PFSK-1 (cell line): ENCODE measurements around the gene ZFP62.

Experiments
- FOXP2 ChIP-seq: optimal IDR thresholded peaks from 2 replicates; pipeline ENCODE3; 2011; ENCODE audit warnings: borderline replicate concordance, control low read depth, inconsistent platforms; ENCODE audit not compliant: insufficient read depth; ENCODE audit errors: extremely low read length, extremely low read depth
- POLR2AphosphoS5 ChIP-seq: IDR thresholded peaks from 2 replicates; pipeline ENCODE4 v1.6.1; 2012; ENCODE audit warnings: low read depth, mild to moderate bottlenecking, control low read depth, low read length, moderate library complexity
- REST ChIP-seq, 2 experiments: IDR thresholded peaks; 2 replicates each; pipeline versions ENCODE4 v1.6.1 to v1.8.0; 2011 to 2012; ENCODE audit warnings: low read depth in 2 of 2, low read length in 2 of 2, control low read depth in 1 of 2, inconsistent platforms in 1 of 2, mild to moderate bottlenecking in 1 of 2, moderate library complexity in 1 of 2; ENCODE audit not compliant: insufficient read depth in 1 of 2
- SIN3A ChIP-seq: IDR thresholded peaks from 2 replicates; pipeline ENCODE4 v1.6.1; 2012; ENCODE audit warnings: mild to moderate bottlenecking, low read length, moderate library complexity, borderline replicate concordance; ENCODE audit not compliant: insufficient read depth
- TAF1 ChIP-seq: IDR thresholded peaks from 2 replicates; pipeline ENCODE4 v1.6.1; 2012; ENCODE audit warnings: low read length, control low read depth, borderline replicate concordance; ENCODE audit not compliant: insufficient read depth

Gene ZFP62

GRCh38 chr5:180849827-180850226 is 11.2 kb downstream of the ZFP62 start:
- TF ChIP-seq TAF1 (no peak), SIN3A (no peak), POLR2AphosphoS5 (no peak), FOXP2 (no peak), REST (IDR thresholded peaks at IDR 0.05; ENCODE audit: insufficient read depth in 1 of 2, low read depth in 2 of 2, low read length in 2 of 2) (no peak)

- TF ChIP-seq POLR2AphosphoS5: no peak
- no peak for TF ChIP-seq FOXP2
- no peak for TF ChIP-seq TAF1
- no peak for TF ChIP-seq SIN3A
- TF ChIP-seq REST (IDR thresholded peaks at IDR 0.05; ENCODE audit: insufficient read depth in 1 of 2, low read depth in 2 of 2, low read length in 2 of 2): no peak
Observed at GRCh38 chr5:180848878-180849277, 12.2 kb downstream of the ZFP62 start.

- TF ChIP-seq SIN3A (no peak), FOXP2 (no peak), REST (IDR thresholded peaks at IDR 0.05; ENCODE audit: insufficient read depth in 1 of 2, low read depth in 2 of 2, low read length in 2 of 2) (no peak), POLR2AphosphoS5 (no peak), TAF1 (no peak)
Observed at GRCh38 chr5:180848265-180848664, 12.8 kb downstream of the ZFP62 start.

- TF ChIP-seq TAF1: no peak
- no peak for TF ChIP-seq FOXP2
- no peak for TF ChIP-seq POLR2AphosphoS5
- TF ChIP-seq SIN3A: no peak
- TF ChIP-seq REST (IDR thresholded peaks at IDR 0.05; ENCODE audit: insufficient read depth in 1 of 2, low read depth in 2 of 2, low read length in 2 of 2): no peak
Observed at GRCh38 chr5:180847026-180847425, 14.1 kb downstream of the ZFP62 start.

- TF ChIP-seq SIN3A (no peak), POLR2AphosphoS5 (no peak), FOXP2 (no peak), TAF1 (no peak), REST (IDR thresholded peaks at IDR 0.05; ENCODE audit: insufficient read depth in 1 of 2, low read depth in 2 of 2, low read length in 2 of 2) (no peak)
Observed at GRCh38 chr5:180844858-180845257, 16.2 kb downstream of the ZFP62 start.
